HFF-Myc (cell line): ENCODE results near the gene FMN2.

Experiments used
- DNase-seq: peaks from one replicate; pipeline ENCODE4 v3.0.0-alpha.2; 2011; ENCODE audit warnings: low read depth; ENCODE audit errors: extremely low read depth
- H3K4me3 ChIP-seq: replicated peaks from 2 replicates; pipeline ENCODE4 v1.5.1; 2011; ENCODE audit warnings: low read depth, mild to moderate bottlenecking, control low read depth, low read length
- TF ChIP-seq, protein P1 (sequence below): IDR thresholded peaks from 2 replicates; pipeline ENCODE4 v1.5.1; 2012; ENCODE audit warnings: mild to moderate bottlenecking, low read depth, low read length, control low read depth; ENCODE audit errors: missing control alignments

The FMN2 gene

DNA sequence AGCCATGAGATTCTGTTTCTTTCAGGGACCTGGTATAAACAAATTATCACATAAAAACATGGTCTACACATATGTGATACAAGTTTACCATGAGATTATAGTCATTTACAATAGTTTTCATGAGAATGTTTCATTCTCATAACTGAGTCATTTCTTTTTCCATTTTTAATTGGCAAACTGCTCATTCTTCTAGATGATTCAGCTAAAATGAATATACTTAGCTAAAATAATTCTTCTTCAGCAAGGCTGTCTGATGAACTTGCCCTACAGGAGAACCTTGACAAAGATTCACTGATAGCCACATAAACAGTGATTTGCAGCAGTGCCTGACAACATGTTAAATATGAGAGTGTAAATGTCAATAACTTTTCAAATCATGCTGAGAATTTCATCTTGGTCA is 253.2 kb downstream of the FMN2 start:
- TF ChIP-seq, protein P1, sequence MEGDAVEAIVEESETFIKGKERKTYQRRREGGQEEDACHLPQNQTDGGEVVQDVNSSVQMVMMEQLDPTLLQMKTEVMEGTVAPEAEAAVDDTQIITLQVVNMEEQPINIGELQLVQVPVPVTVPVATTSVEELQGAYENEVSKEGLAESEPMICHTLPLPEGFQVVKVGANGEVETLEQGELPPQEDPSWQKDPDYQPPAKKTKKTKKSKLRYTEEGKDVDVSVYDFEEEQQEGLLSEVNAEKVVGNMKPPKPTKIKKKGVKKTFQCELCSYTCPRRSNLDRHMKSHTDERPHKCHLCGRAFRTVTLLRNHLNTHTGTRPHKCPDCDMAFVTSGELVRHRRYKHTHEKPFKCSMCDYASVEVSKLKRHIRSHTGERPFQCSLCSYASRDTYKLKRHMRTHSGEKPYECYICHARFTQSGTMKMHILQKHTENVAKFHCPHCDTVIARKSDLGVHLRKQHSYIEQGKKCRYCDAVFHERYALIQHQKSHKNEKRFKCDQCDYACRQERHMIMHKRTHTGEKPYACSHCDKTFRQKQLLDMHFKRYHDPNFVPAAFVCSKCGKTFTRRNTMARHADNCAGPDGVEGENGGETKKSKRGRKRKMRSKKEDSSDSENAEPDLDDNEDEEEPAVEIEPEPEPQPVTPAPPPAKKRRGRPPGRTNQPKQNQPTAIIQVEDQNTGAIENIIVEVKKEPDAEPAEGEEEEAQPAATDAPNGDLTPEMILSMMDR, result no peak
- no peak for DNase-seq
- H3K4me3 ChIP-seq, result no peak overlapping the region

DNA sequence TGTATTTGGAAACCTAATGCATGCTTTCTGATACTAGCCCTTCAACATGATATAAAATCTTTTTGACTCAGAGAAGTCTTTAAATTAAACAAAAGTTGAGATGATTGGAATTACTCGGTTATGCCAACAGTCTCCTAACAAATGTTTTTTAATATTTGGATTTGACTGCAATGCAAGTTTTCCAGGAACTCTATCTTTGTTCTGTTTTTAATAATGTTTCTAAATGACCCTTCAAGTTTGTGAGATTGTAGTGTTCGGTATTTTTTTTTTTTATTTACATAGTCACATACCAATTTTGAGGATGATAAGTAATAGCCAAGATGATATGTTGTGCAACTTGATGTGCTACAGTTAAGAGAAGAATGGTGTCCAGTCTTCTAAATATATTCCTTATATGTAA is 258.0 kb downstream of the FMN2 start:
- no peak overlapping the region for H3K4me3 ChIP-seq
- TF ChIP-seq, protein P1, result no peak

DNA sequence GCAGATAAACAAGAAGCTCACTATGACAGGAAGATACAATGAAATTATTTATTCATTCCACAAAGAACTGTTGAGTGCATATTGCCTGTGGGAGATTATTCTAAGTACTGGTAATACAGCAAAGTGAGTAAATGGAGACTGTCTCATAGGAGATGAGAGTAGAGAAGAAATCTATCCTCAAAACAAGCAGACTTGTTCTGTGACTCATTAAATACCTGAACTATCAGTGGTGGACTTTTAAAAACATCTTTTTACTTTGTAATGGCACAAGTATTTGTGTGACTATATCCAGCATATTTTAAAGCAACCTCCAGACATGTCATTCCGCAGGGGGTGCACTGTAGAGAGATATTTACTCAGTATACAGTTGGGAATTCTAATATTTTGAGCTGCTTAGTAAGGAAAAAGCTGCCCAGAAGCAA is 259.2 kb downstream of the FMN2 start:
- H3K4me3 ChIP-seq, result no peak overlapping the region
- TF ChIP-seq, protein P1, result no peak
- no peak for DNase-seq

More for the DNA sequence above, 258.0 kb downstream of the FMN2 start:
- no peak for DNase-seq

DNA sequence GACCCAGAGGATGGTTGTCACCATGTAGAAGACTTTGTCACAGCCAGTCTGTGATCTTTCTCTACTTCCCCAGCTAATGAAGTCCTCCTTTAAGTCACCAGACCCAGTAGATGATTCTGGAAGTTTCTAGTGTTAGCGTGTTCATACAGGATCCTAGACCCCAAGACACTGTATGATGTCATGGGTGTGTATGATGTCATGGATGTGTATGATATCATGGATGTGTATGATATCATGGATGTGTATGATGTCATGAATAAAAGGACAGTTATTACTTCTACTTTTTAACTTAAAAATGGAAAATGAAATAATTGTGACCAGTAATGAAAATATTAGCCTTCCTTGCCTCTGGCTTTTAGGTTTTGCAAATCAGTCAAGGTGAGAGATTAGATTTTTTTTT is 260.0 kb downstream of the FMN2 start:
- TF ChIP-seq, protein P1, result no peak

DNA sequence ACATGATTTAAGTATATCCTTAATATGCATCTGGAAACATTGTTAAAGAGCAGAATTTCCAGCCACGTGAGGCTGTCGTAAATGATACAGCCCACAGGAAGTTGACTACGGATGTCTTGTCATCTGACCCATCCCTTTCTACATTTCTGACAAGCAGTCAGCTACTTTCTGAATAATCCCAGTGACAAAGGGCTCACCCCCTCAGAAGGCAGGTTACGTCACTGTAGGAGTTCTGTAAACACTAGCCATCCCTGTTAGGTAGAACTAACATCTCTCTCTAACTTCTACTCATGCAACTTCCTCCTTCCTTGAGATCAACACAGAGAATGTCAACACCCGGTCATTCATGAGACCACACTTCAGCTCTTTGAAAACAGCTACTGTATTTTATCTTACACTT is 261.1 kb downstream of the FMN2 start:
- TF ChIP-seq, protein P1, result no peak
- no peak for DNase-seq
- H3K4me3 ChIP-seq, result no peak overlapping the region

More for the DNA sequence above, 260.0 kb downstream of the FMN2 start:
- no peak overlapping the region for H3K4me3 ChIP-seq
- DNase-seq, result no peak

DNA sequence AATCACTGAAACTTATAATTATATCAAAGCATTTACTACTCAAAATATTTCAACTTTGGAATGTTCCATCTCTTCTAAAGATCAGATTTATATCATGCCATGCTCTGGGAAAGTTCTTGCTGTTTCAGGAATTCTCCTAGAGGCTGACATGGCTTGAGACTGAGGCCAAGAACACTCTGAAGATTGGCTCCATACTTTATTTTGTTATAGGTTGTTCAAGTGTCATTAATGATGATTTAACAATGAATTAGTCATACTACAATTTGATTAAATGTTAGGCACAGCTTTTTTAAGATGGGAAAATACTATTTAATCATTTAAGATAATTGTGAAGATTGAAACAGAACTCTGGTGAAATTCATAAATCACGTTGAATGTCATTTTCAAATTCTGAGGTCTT is 264.9 kb downstream of the FMN2 start:
- TF ChIP-seq, protein P1, result no peak
- no peak overlapping the region for H3K4me3 ChIP-seq
- no peak for DNase-seq

DNA sequence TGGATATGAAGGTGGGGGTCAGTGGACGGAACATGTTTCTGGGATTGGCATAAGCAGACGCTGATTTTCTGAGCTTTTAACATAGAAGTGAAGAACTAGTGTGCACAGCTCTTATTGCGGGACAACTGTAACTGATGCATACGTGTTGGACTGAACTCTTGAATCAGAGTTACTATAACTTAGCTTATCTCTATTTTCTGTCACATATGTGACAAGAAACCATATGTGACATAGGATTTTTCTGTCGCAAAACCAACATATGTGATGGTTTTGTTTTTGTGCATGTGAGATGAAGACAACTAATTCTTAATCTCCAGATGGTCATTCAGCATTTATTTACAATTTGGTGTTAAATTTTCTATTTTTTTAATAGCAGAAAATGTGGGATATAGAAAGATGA is 270.4 kb downstream of the FMN2 start:
- TF ChIP-seq, protein P1, result no peak
- no peak overlapping the region for H3K4me3 ChIP-seq
- no peak for DNase-seq
